Mesenchymal stem cell (in vitro differentiated cells and primary cell): ENCODE results near the gene GNA14.
A peak's percentile ranks its signal among the peaks of the same experiment; 100 is the strongest.

Experiments used
- DNase-seq: peaks from one replicate; pipeline ENCODE4 v3.0.0-alpha.2; 2013
- H2AFZ ChIP-seq: one replicate; pipeline ENCODE4 v1.6.1; 2013; ENCODE audit warnings: low read depth, mild to moderate bottlenecking, control low read depth, inconsistent platforms, low read length, moderate library complexity
- H2AK5ac ChIP-seq: 2 replicates; pipeline ENCODE4 v1.6.1; 2013; ENCODE audit warnings: low read length, moderate library complexity, mild to moderate bottlenecking, inconsistent platforms; ENCODE audit not compliant: severe bottlenecking
- H2BK120ac ChIP-seq: one replicate; pipeline ENCODE4 v1.6.1; 2013; ENCODE audit warnings: low read depth, mild to moderate bottlenecking, inconsistent platforms, low read length, moderate library complexity
- H2BK12ac ChIP-seq, 2 experiments: one replicate each; pipeline ENCODE4 v1.6.1; 2013; ENCODE audit warnings: inconsistent platforms in 2 of 2, low read length in 2 of 2, mild to moderate bottlenecking in 2 of 2, moderate library complexity in 2 of 2, control low read depth in 1 of 2
- H2BK15ac ChIP-seq: one replicate; pipeline ENCODE4 v1.6.1; 2013; ENCODE audit warnings: mild to moderate bottlenecking, low read depth, inconsistent platforms; ENCODE audit not compliant: poor library complexity, severe bottlenecking
- H2BK5ac ChIP-seq: 2 replicates; pipeline ENCODE4 v1.6.1; 2013; ENCODE audit warnings: low read depth, mild to moderate bottlenecking, low read length, control low read depth, inconsistent platforms; ENCODE audit not compliant: poor library complexity, severe bottlenecking
- H3K14ac ChIP-seq, 2 experiments: one replicate each; pipeline ENCODE4 v1.6.1; 2013; ENCODE audit warnings: inconsistent platforms in 2 of 2, low read length in 2 of 2, control low read depth in 1 of 2, mild to moderate bottlenecking in 1 of 2, moderate library complexity in 1 of 2
- H3K18ac ChIP-seq, 2 experiments: one replicate each; pipeline ENCODE4 v1.6.1; 2013; ENCODE audit warnings: inconsistent platforms in 2 of 2, low read length in 2 of 2, control low read depth in 1 of 2, low read depth in 1 of 2, mild to moderate bottlenecking in 1 of 2
- H3K23ac ChIP-seq, 2 experiments: one replicate each; pipeline ENCODE4 v1.6.1; 2013; ENCODE audit warnings: inconsistent platforms in 2 of 2, low read length in 2 of 2, mild to moderate bottlenecking in 2 of 2, moderate library complexity in 2 of 2, control low read depth in 1 of 2
- H3K27ac ChIP-seq: 2 replicates; pipeline ENCODE4 v1.5.1; 2013; ENCODE audit warnings: mild to moderate bottlenecking, moderate library complexity, low read length, control low read depth, inconsistent platforms; ENCODE audit not compliant: poor library complexity, severe bottlenecking
- H3K27me3 ChIP-seq, 2 experiments: 2 replicates each; pipeline versions ENCODE4 v1.6.1 to v1.7.0; 2013; ENCODE audit warnings: low read length in 2 of 2, mild to moderate bottlenecking in 2 of 2, moderate library complexity in 2 of 2, control low read depth in 1 of 2, inconsistent platforms in 1 of 2; ENCODE audit not compliant: control insufficient read depth in 1 of 2, insufficient read depth in 1 of 2
- H3K36me3 ChIP-seq, 2 experiments: 2 replicates each; pipeline versions ENCODE4 v1.6.1 to v1.7.0; 2013; ENCODE audit warnings: low read length in 2 of 2, control low read depth in 1 of 2, inconsistent platforms in 1 of 2, low read depth in 1 of 2, mild to moderate bottlenecking in 1 of 2; ENCODE audit not compliant: insufficient read depth in 2 of 2, control insufficient read depth in 1 of 2
- H3K4ac ChIP-seq, 2 experiments: one replicate each; pipeline ENCODE4 v1.6.1; 2013; ENCODE audit warnings: inconsistent platforms in 2 of 2, low read length in 2 of 2, mild to moderate bottlenecking in 2 of 2, moderate library complexity in 2 of 2, control low read depth in 1 of 2, low read depth in 1 of 2
- H3K4me1 ChIP-seq: 2 replicates; pipeline ENCODE4 v1.6.1; 2013; ENCODE audit warnings: low read depth, low read length, control low read depth; ENCODE audit not compliant: control insufficient read depth, insufficient read depth
- H3K4me2 ChIP-seq: 2 replicates; pipeline ENCODE4 v1.6.1; 2013; ENCODE audit warnings: low read length, mild to moderate bottlenecking, inconsistent platforms; ENCODE audit not compliant: poor library complexity, severe bottlenecking
- H3K4me3 ChIP-seq, 2 experiments: 2 replicates each; pipeline versions ENCODE4 v1.5.1 to v1.7.0; 2013; ENCODE audit warnings: low read length in 2 of 2, mild to moderate bottlenecking in 2 of 2, control low read depth in 1 of 2, low read depth in 1 of 2; ENCODE audit not compliant: insufficient read depth in 1 of 2
- H3K79me1 ChIP-seq: replicated peaks from 2 replicates; pipeline ENCODE4 v1.6.1; 2013; ENCODE audit warnings: mild to moderate bottlenecking, control low read depth, low read length, inconsistent platforms; ENCODE audit not compliant: poor library complexity, severe bottlenecking
- H3K9ac ChIP-seq: 2 replicates; pipeline ENCODE4 v1.7.0; 2013; ENCODE audit warnings: mild to moderate bottlenecking, low read length, moderate library complexity
- H3K9me3 ChIP-seq: 2 replicates; pipeline ENCODE4 v1.7.0; 2013; ENCODE audit warnings: mild to moderate bottlenecking, low read length; ENCODE audit not compliant: control insufficient read depth
- H4K8ac ChIP-seq: one replicate; pipeline ENCODE4 v1.6.1; 2013; ENCODE audit warnings: inconsistent platforms, mild to moderate bottlenecking, low read length, moderate library complexity
- H4K91ac ChIP-seq: one replicate; pipeline ENCODE4 v1.6.1; 2013; ENCODE audit warnings: mild to moderate bottlenecking, low read length, inconsistent platforms
- WGBS: methylation state at CpG from one replicate; pipeline ENCODE4 v1.1.7; 2013; ENCODE audit warnings: mixed read lengths; 5-methylcytosine and 5-hydroxymethylcytosine counted together

The GNA14 gene

DNA sequence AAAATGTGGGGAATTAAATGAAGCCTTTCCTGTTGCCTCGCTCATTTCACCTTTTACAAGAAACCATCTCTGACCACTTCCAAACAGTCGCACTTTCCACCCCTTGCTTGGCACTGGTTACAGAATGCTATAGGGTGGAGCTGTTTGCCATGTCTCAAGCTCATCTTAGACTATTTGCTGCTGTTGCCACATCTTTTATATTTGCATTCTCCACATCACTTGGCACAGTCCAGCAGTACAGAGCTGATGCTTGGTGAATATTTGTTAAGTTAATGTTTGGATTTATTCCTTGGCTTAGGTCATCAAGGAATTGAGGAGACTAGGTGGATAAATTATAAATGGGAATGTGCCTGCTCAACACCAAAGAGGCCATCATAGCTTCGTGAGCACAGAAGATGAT, 53.2 kb downstream of the GNA14 start:
- H3K9me3 ChIP-seq = no peaks in the 10 kb centered on the region
- WGBS = 94% methylated on average over 2 of the region's 3 CpGs
- no peak overlapping the region for H3K27ac ChIP-seq
- H2BK12ac ChIP-seq = no peak overlapping the region
- no peak overlapping the region for H2BK120ac ChIP-seq
- H3K36me3 ChIP-seq = no peaks in the 10 kb centered on the region
- no peaks in the 10 kb centered on the region for H3K27me3 ChIP-seq
- H3K4ac ChIP-seq = no peak overlapping the region
- no peak overlapping the region for H2AK5ac ChIP-seq
- H4K8ac ChIP-seq = no peak overlapping the region
- no peak overlapping the region for H3K9ac ChIP-seq
- H4K91ac ChIP-seq = no peak overlapping the region
- no peaks in the 10 kb centered on the region for H3K4me1 ChIP-seq
- H2BK15ac ChIP-seq = no peak overlapping the region
- H3K4me3 ChIP-seq = no peak overlapping the region
- no peak overlapping the region for H3K14ac ChIP-seq
- no peaks in the 10 kb centered on the region for H3K79me1 ChIP-seq
- H3K18ac ChIP-seq = no peak overlapping the region
- no peak overlapping the region for H2BK5ac ChIP-seq
- no peak overlapping the region for H3K23ac ChIP-seq
- H3K4me2 ChIP-seq = no peak overlapping the region
- no peak overlapping the region for H2AFZ ChIP-seq
- no peak for DNase-seq

DNA sequence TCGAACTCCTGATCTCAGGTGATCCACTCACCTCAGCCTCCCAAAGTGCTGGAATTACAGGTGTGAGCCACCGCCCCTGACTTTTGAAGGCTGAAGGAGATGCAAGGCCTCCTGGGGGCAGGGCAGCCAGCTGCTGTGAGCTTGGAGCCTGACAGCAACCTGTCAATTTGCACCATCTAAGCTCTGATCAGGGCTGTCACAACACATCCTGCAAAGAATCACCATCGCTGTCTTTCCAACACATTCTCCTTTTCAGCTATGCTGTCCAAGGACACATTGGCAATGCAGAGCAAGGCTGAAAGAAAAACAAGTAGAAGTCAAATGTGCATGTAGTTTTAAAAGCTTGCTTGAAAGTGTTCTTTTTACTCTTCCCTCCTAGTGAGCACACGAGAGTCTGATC, 54.6 kb downstream of the GNA14 start:
- H3K4me1 ChIP-seq = no peaks in the 10 kb centered on the region
- WGBS = 94% methylated on average over 4 of the region's 4 CpGs
- no peak overlapping the region for H4K8ac ChIP-seq
- no peak overlapping the region for H3K9ac ChIP-seq
- no peak overlapping the region for H4K91ac ChIP-seq
- no peak overlapping the region for H3K23ac ChIP-seq
- H3K14ac ChIP-seq = no peak overlapping the region
- peak overlapping the region in 1 of 2 experiments; percentile 28 for H3K18ac ChIP-seq
- H2BK12ac ChIP-seq = no peak overlapping the region
- no peaks in the 10 kb centered on the region for H3K27me3 ChIP-seq
- DNase-seq = no peak
- H3K4me3 ChIP-seq = no peak overlapping the region
- H2AK5ac ChIP-seq = no peak overlapping the region
- H3K4me2 ChIP-seq = no peak overlapping the region
- H2BK5ac ChIP-seq = no peak overlapping the region
- no peak overlapping the region for H2BK15ac ChIP-seq
- H3K79me1 ChIP-seq = no peaks in the 10 kb centered on the region
- H3K9me3 ChIP-seq = no peaks in the 10 kb centered on the region
- H3K4ac ChIP-seq = no peak overlapping the region
- no peak overlapping the region for H2AFZ ChIP-seq
- H3K27ac ChIP-seq = no peak overlapping the region
- H3K36me3 ChIP-seq = no peaks in the 10 kb centered on the region
- no peak overlapping the region for H2BK120ac ChIP-seq

DNA sequence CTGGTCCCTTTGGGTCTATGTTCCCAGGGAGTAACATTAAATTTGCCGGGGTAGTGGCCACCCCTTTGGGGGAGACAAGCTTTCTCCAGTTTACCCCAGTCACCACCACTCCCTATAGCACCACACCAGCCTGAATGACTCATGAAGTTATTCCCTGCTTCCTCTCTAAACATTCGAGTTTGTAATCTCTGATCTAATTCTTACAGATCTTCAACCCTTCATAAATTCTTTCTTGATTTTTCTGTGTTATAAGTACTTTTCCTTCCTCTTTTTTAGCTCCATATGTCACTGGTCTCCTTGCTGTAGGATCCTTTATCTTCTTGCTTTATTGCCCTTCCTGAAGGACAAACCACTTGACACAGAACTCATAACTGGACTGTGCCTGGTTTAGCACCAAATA, 55.6 kb downstream of the GNA14 start:
- H3K79me1 ChIP-seq = no peaks in the 10 kb centered on the region
- no peak overlapping the region for H2BK5ac ChIP-seq
- no peak overlapping the region for H3K4me2 ChIP-seq
- no peak overlapping the region for H3K4me3 ChIP-seq
- no peak overlapping the region for H2AK5ac ChIP-seq
- no peaks in the 10 kb centered on the region for H3K36me3 ChIP-seq
- H3K9ac ChIP-seq = no peak overlapping the region
- no peak overlapping the region for H4K8ac ChIP-seq
- no peaks in the 10 kb centered on the region for H3K27me3 ChIP-seq
- no peak overlapping the region for H2BK15ac ChIP-seq
- H3K23ac ChIP-seq = no peak overlapping the region
- no peak overlapping the region for H4K91ac ChIP-seq
- no peak overlapping the region for H3K27ac ChIP-seq
- H2BK120ac ChIP-seq = no peak overlapping the region
- H2AFZ ChIP-seq = no peak overlapping the region
- no peaks in the 10 kb centered on the region for H3K9me3 ChIP-seq
- DNase-seq = no peak
- no peak overlapping the region for H3K4ac ChIP-seq
- no peak overlapping the region for H3K18ac ChIP-seq
- no peak overlapping the region for H2BK12ac ChIP-seq
- no peak overlapping the region for H3K14ac ChIP-seq
- H3K4me1 ChIP-seq = no peaks in the 10 kb centered on the region
- 61% methylated on average over 2 of the region's 2 CpGs for WGBS

DNA sequence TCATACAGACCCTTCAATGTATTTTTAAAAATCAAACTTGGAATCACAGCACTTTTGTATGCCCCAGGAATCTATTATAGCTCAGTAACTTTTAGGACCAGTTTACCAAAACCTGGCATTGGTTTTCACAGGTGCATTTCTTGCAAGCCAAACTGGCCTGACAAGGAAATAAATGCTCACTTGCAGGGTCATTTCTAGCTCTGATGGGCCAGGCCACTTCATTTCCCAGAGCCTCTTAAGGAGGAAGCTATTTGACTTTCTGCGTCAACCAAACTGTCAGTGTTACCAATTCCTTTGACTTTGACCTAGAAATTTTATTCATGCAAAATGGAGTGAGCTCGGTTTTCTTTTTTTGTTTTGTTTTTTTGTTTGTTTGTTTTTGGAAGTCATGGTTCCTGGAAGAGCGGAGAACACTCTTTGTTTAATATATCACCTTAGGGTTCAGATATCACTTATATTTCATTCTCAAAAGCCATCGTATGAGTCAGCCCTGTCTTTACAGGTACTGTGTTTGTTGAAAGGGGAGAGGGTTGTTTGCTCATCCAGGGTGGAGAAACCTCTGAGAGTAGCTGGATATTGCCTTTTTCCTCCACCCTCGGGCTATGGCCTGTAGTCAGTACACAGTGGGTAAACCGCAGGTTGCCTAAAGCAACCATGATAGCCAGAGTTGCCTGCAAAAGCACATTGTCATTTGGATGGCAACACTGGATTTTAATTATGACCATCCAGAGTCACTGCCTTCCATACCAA, 58.9 kb downstream of the GNA14 start:
- no peak overlapping the region for H3K14ac ChIP-seq
- H3K27ac ChIP-seq = no peak overlapping the region
- H2BK5ac ChIP-seq = no peak overlapping the region
- H2BK12ac ChIP-seq = no peak overlapping the region
- H3K4ac ChIP-seq = no peak overlapping the region
- no peak overlapping the region for H2AK5ac ChIP-seq
- peak overlapping the region; percentile 31 for H3K9ac ChIP-seq
- H4K8ac ChIP-seq = no peak overlapping the region
- no peak overlapping the region for H3K23ac ChIP-seq
- no peaks in the 10 kb centered on the region for H3K27me3 ChIP-seq
- no peak overlapping the region for H3K18ac ChIP-seq
- H3K4me1 ChIP-seq = no peaks in the 10 kb centered on the region
- H3K4me3 ChIP-seq = no peak overlapping the region
- H2AFZ ChIP-seq = no peak overlapping the region
- no peaks in the 10 kb centered on the region for H3K79me1 ChIP-seq
- H3K4me2 ChIP-seq = no peak overlapping the region
- no peaks in the 10 kb centered on the region for H3K9me3 ChIP-seq
- H2BK15ac ChIP-seq = no peak overlapping the region
- no peaks in the 10 kb centered on the region for H3K36me3 ChIP-seq
- 88% methylated on average over 3 of the region's 6 CpGs for WGBS
- no peak for DNase-seq
- no peak overlapping the region for H4K91ac ChIP-seq
- no peak overlapping the region for H2BK120ac ChIP-seq
